H1 (cell line): ENCODE measurements around the gene IFIT5. TPM values are rescaled to one million over a fixed set of nuclear protein-coding genes. Genes with fewer than 3 reads are reported as not detected.

Source experiments
- CTCF ChIA-PET: fragments of 300-600 bp; sonication (Branson Sonifier 250); formaldehyde crosslinking; loops from one replicate; lab custom pipeline; 2021; ENCODE audit not compliant: partially characterized antibody; lab: Charles Lee
- POLR2A ChIA-PET: fragments of 300-600 bp; sonication (Branson Sonifier 250); formaldehyde crosslinking; loops from one replicate; lab custom pipeline; 2021; ENCODE audit warnings: inconsistent platforms; ENCODE audit not compliant: partially characterized antibody; lab: Charles Lee
- DNase-seq, 2 experiments: peaks; one replicate each; pipeline versions ENCODE4 v3.0.0 to v3.0.0-alpha.2; 2010 to 2022; ENCODE audit warnings: low spot score in 2 of 2, low read depth in 1 of 2, mixed read lengths in 1 of 2
- FAIRE-seq: peaks from 2 replicates; lab custom pipeline; 2011; peaks lifted over from hg19 to GRCh38; lab: Jason Lieb, UNC
- H2AFZ ChIP-seq: 2 replicates; pipeline ENCODE4 v1.8.1; 2012; ENCODE audit warnings: low read length, inconsistent platforms
- H2AK5ac ChIP-seq: 2 replicates; pipeline ENCODE4 v1.6.1; 2013; ENCODE audit warnings: low read depth, low read length
- H2BK120ac ChIP-seq: replicated peaks from 2 replicates; pipeline ENCODE3; 2013; ENCODE audit warnings: low read depth, low read length, inconsistent platforms
- H2BK12ac ChIP-seq: 2 replicates; pipeline ENCODE4 v1.6.1; 2013; ENCODE audit warnings: low read depth, low read length
- H2BK15ac ChIP-seq: 2 replicates; pipeline ENCODE4 v1.6.1; 2013; ENCODE audit warnings: low read length
- H2BK20ac ChIP-seq: 2 replicates; pipeline ENCODE4 v1.6.1; 2013; ENCODE audit warnings: low read length
- H2BK5ac ChIP-seq: 2 replicates; pipeline ENCODE4 v1.6.1; 2013; ENCODE audit warnings: low read depth, low read length
- H3K14ac ChIP-seq: 2 replicates; pipeline ENCODE4 v1.6.1; 2013; ENCODE audit warnings: inconsistent platforms; ENCODE audit not compliant: insufficient read length
- H3K18ac ChIP-seq: 2 replicates; pipeline ENCODE4 v1.6.1; 2013; ENCODE audit warnings: low read length; ENCODE audit errors: extremely low read depth
- H3K23ac ChIP-seq: 2 replicates; pipeline ENCODE4 v1.6.1; 2013; ENCODE audit warnings: inconsistent platforms; ENCODE audit not compliant: insufficient read length
- H3K23me2 ChIP-seq: 2 replicates; pipeline ENCODE4 v1.6.1; 2013; ENCODE audit warnings: low read depth, low read length
- H3K27ac ChIP-seq: 2 replicates; pipeline ENCODE4 v1.6.1; 2011; ENCODE audit warnings: low read depth, low read length, inconsistent platforms
- H3K27me3 ChIP-seq, 4 experiments: replicated peaks in 1 of 4; 1 replicate in 1 of 4; 2 replicates in 3 of 4; pipeline versions ENCODE4 v1.6.1 to v1.8.1; 2011 to 2013; ENCODE audit warnings: low read length in 3 of 4, mild to moderate bottlenecking in 3 of 4, inconsistent platforms in 2 of 4, mixed read lengths in 2 of 4, moderate library complexity in 1 of 4; ENCODE audit not compliant: control insufficient read depth in 3 of 4, insufficient read depth in 3 of 4; ENCODE audit errors: extremely low read depth in 1 of 4
- H3K36me3 ChIP-seq, 4 experiments: 2 replicates each; pipeline versions ENCODE4 v1.6.1 to v1.8.1; 2011 to 2013; ENCODE audit warnings: mild to moderate bottlenecking in 4 of 4, low read length in 3 of 4, moderate library complexity in 2 of 4, control low read depth in 1 of 4, inconsistent platforms in 1 of 4; ENCODE audit not compliant: insufficient read depth in 4 of 4, control insufficient read depth in 2 of 4
- H3K4ac ChIP-seq: replicated peaks from 2 replicates; pipeline ENCODE3; 2013; ENCODE audit warnings: low read length, low read depth, mixed read lengths, inconsistent platforms; ENCODE audit not compliant: insufficient read length
- H3K4me1 ChIP-seq, 4 experiments: replicated peaks in 1 of 4; 1 replicate in 1 of 4; 2 replicates in 3 of 4; pipeline versions ENCODE4 v1.6.1 to v1.8.1; 2011 to 2013; ENCODE audit warnings: low read length in 3 of 4, inconsistent platforms in 2 of 4, mixed read lengths in 1 of 4; ENCODE audit not compliant: insufficient read depth in 4 of 4, control insufficient read depth in 3 of 4
- H3K4me2 ChIP-seq, 2 experiments: 2 replicates each; pipeline versions ENCODE4 v1.6.1 to v1.8.1; 2011 to 2013; ENCODE audit warnings: low read depth in 2 of 2, low read length in 2 of 2, control low read depth in 1 of 2, inconsistent platforms in 1 of 2, mild to moderate bottlenecking in 1 of 2; ENCODE audit not compliant: insufficient read depth in 1 of 2
- H3K4me3 ChIP-seq, 4 experiments: fragments of 200-600, 300-600 bp in 1 of 4; sonication (generic), shearing (Covaris generic), sonication (Bioruptor Twin) in 1 of 4; 2 replicates each; pipeline versions ENCODE4 v1.5.1 to v1.8.1; 2011 to 2016; ENCODE audit warnings: low read length in 4 of 4, low read depth in 3 of 4, control low read depth in 2 of 4, inconsistent platforms in 2 of 4, mild to moderate bottlenecking in 2 of 4, mixed read lengths in 1 of 4, moderate library complexity in 1 of 4; ENCODE audit not compliant: insufficient read depth in 2 of 4; ENCODE audit errors: extremely low read depth in 1 of 4
- H3K56ac ChIP-seq: replicated peaks from 2 replicates; pipeline ENCODE3; 2013; ENCODE audit warnings: low read depth, mild to moderate bottlenecking, mixed read lengths, low read length, inconsistent platforms; ENCODE audit not compliant: insufficient read length
- H3K79me1 ChIP-seq: 2 replicates; pipeline ENCODE4 v1.6.1; 2013; ENCODE audit warnings: low read depth, low read length, control low read depth
- H3K79me2 ChIP-seq, 2 experiments: 2 replicates each; pipeline versions ENCODE4 v1.6.1 to v1.8.1; 2012 to 2013; ENCODE audit warnings: low read length in 2 of 2, mild to moderate bottlenecking in 2 of 2, inconsistent platforms in 1 of 2; ENCODE audit not compliant: insufficient read depth in 2 of 2, control insufficient read depth in 1 of 2
- H3K9ac ChIP-seq, 4 experiments: replicated peaks in 1 of 4; 1 replicate in 1 of 4; 2 replicates in 3 of 4; pipeline versions ENCODE4 v1.6.1 to v1.8.1; 2011 to 2013; ENCODE audit warnings: low read depth in 3 of 4, low read length in 3 of 4, control low read depth in 2 of 4, mild to moderate bottlenecking in 2 of 4, moderate library complexity in 2 of 4, inconsistent platforms in 1 of 4; ENCODE audit errors: extremely low read depth in 1 of 4
- H3K9me3 ChIP-seq, 2 experiments: 2 replicates each; pipeline versions ENCODE4 v1.6.1 to v1.8.1; 2012 to 2013; ENCODE audit warnings: mild to moderate bottlenecking in 2 of 2, moderate library complexity in 2 of 2, control low read depth in 1 of 2, inconsistent platforms in 1 of 2, low read depth in 1 of 2, low read length in 1 of 2, mixed read lengths in 1 of 2; ENCODE audit not compliant: insufficient read depth in 2 of 2
- H4K20me1 ChIP-seq, 2 experiments: replicated peaks in 1 of 2; 2 replicates each; pipeline versions ENCODE3 to v1.8.1; 2011 to 2013; ENCODE audit warnings: inconsistent platforms in 2 of 2, low read length in 2 of 2, mild to moderate bottlenecking in 1 of 2; ENCODE audit not compliant: insufficient read depth in 2 of 2, control insufficient read depth in 1 of 2
- H4K5ac ChIP-seq: 2 replicates; pipeline ENCODE4 v1.6.1; 2013; ENCODE audit warnings: low read length, low read depth, mixed read lengths, inconsistent platforms; ENCODE audit not compliant: insufficient read length
- H4K8ac ChIP-seq: 2 replicates; pipeline ENCODE4 v1.8.0; 2013; ENCODE audit warnings: mild to moderate bottlenecking, moderate library complexity, low read length, inconsistent platforms; ENCODE audit not compliant: insufficient read depth; ENCODE audit errors: extremely low read depth
- H4K91ac ChIP-seq: replicated peaks from 2 replicates; pipeline ENCODE3; 2013; ENCODE audit warnings: low read length, mixed read lengths, inconsistent platforms; ENCODE audit not compliant: insufficient read length
- EZH2 ChIP-seq: fragments of 200-600 bp; sonication (generic); IDR thresholded peaks from 2 replicates; pipeline ENCODE4 v1.7.1; 2012; ENCODE audit warnings: low read depth, mild to moderate bottlenecking, moderate library complexity, low read length, inconsistent platforms; ENCODE audit not compliant: severe bottlenecking
- NANOG ChIP-seq: IDR thresholded peaks from 2 replicates; pipeline ENCODE4 v1.6.1; 2011; ENCODE audit warnings: low read length, low read depth, mild to moderate bottlenecking, inconsistent platforms; ENCODE audit not compliant: insufficient read depth, poor library complexity, severe bottlenecking
- POLR2AphosphoS5 ChIP-seq: IDR thresholded peaks from 2 replicates; pipeline ENCODE4 v1.6.1; 2011; ENCODE audit warnings: low read depth, low read length
- RNF2 ChIP-seq: fragments of 200-900, 300-1000 bp; sonication (generic); IDR thresholded peaks from 2 replicates; pipeline ENCODE4 v1.7.1; 2016; ENCODE audit warnings: borderline replicate concordance, low read depth, mild to moderate bottlenecking, antibody characterized with exemption, low read length; ENCODE audit not compliant: poor library complexity, severe bottlenecking; ENCODE audit errors: missing control alignments
- SAP30 ChIP-seq: fragments of 300-600 bp; sonication (generic); IDR thresholded peaks from 2 replicates; pipeline ENCODE4 v1.7.1; 2012; ENCODE audit warnings: low read length, moderate library complexity, mild to moderate bottlenecking, inconsistent platforms; ENCODE audit not compliant: insufficient read depth, insufficient replicate concordance
- SIN3A ChIP-seq, 2 experiments: IDR thresholded peaks in 1 of 2; conservative IDR thresholded peaks in 1 of 2; 2 replicates each; pipeline ENCODE4 v1.6.1; 2011 to 2012; ENCODE audit warnings: low read length in 2 of 2, improper control_type of control experiment in 1 of 2, low read depth in 1 of 2, mild to moderate bottlenecking in 1 of 2
- SIX5 ChIP-seq: IDR thresholded peaks from 2 replicates; pipeline ENCODE4 v1.6.1; 2011; ENCODE audit warnings: mild to moderate bottlenecking, low read depth, low read length
- SUZ12 ChIP-seq: fragments of 200-600 bp; sonication (generic); IDR thresholded peaks from 2 replicates; pipeline ENCODE4 v1.6.1; 2012; ENCODE audit warnings: mild to moderate bottlenecking, inconsistent platforms, low read length, moderate library complexity, mixed read lengths
- TAF1 ChIP-seq: IDR thresholded peaks from 2 replicates; pipeline ENCODE4 v1.6.1; 2011; ENCODE audit warnings: mild to moderate bottlenecking, low read depth, low read length
- TAF7 ChIP-seq: optimal IDR thresholded peaks from 2 replicates; pipeline ENCODE3; 2011; ENCODE audit warnings: low read depth, mild to moderate bottlenecking, inconsistent platforms, low read length, moderate library complexity, borderline replicate concordance
- polyA plus RNA-seq, 7 experiments: library from polyadenylated mRNA; depleted of rRNA in 3 of 7; stranded (reverse) in 5 of 7; unstranded in 2 of 7; fragments of >200 nt in 5 of 7; fragments of 200-250 nt in 2 of 7; gene quantifications; 1 replicate in 5 of 7; 2 replicates in 1 of 7; 4 replicates in 1 of 7; pipeline versions ENCODE4 v1.2.1 to v1.2.3, GENCODE V29; 2011 to 2013; ENCODE audit warnings: missing spikeins in 2 of 7, mixed read lengths in 2 of 7
- total RNA-seq: library from RNA; stranded (reverse); fragmentation: NEBNext Ultra II Directional; extraction: Animal tissue kit (Norgen Biotek cat#: 25700); gene quantifications from 2 replicates; pipeline ENCODE4 v1.2.1, GENCODE V29; 2021

Gene IFIT5
- total and polyA plus RNA-seq, 2 of the 8 experiments (the other 6 are each of a cell fraction or from before 2014, with no cell fraction given): 0.94 to 2.6 TPM

DNA sequence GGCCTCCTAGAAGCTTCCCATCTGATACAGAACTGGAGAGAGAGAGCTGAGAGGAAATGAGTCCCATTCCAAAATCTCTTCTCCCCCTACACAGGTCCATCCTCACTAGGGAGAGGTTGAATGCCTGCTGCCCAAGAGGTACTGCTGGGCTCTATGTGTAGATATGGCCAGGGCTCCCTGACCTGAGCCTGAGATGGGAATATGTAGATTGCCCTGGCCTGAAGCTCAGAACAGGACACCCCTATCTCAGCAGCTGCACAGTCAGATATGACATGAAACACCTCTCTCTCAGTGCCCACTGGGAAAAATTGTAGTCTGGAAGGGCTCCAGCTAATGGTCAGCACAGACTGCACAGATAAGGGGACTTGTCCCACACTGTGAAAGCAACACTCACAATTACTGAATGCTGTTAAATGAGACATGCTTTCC, 39.6 kb upstream of the IFIT5 start:
- H4K8ac ChIP-seq: no peak overlapping the region
- H3K4me3 ChIP-seq: no peak overlapping the region
- no peaks in the 10 kb centered on the region for H3K9me3 ChIP-seq
- H2BK120ac ChIP-seq: no peak overlapping the region
- H3K27me3 ChIP-seq: no peaks in the 10 kb centered on the region
- H2BK12ac ChIP-seq: no peak overlapping the region
- no peak overlapping the region for H3K18ac ChIP-seq
- H3K4ac ChIP-seq: no peak overlapping the region
- no peak overlapping the region for H2BK5ac ChIP-seq
- H3K23ac ChIP-seq: no peak overlapping the region
- no peak overlapping the region for H3K14ac ChIP-seq
- no peak overlapping the region for H3K27ac ChIP-seq
- H4K5ac ChIP-seq: no peak overlapping the region
- H4K91ac ChIP-seq: no peak overlapping the region
- CTCF ChIA-PET: interaction anchor here (0.6 to 1.0 kb wide), 5 partner anchors 12 to 242 kb away, joined by 3 read pairs; no protein-coding TSS in a partner anchor
- H3K79me2 ChIP-seq: no peaks in the 10 kb centered on the region
- DNase-seq: no peak
- no peak overlapping the region for H2AK5ac ChIP-seq
- peaks cover 0 to 4% (median 0%) of the 10 kb centered on the region in 4 experiments; a peak in 2 of 7 replicates for H3K4me1 ChIP-seq
- no peak overlapping the region for H3K56ac ChIP-seq
- H3K4me2 ChIP-seq: no peak overlapping the region
- TF ChIP-seq EZH2 (no peak), TAF7 (no peak), SIX5 (no peak), NANOG (no peak), SUZ12 (no peak), POLR2AphosphoS5 (no peak), SAP30 (no peak), RNF2 (no peak), SIN3A (conservative IDR thresholded peaks at IDR 0.05 in 1 of 2, IDR thresholded peaks at IDR 0.05 in 1 of 2; ENCODE audit: low read depth in 1 of 2, low read length in 2 of 2) (no peak), TAF1 (no peak)
- no peaks in the 10 kb centered on the region for H3K79me1 ChIP-seq
- H3K36me3 ChIP-seq: no peaks in the 10 kb centered on the region
- H3K23me2 ChIP-seq: no peaks in the 10 kb centered on the region
- no peak for FAIRE-seq
- POLR2A ChIA-PET: no interaction called here
- no peak overlapping the region for H2BK15ac ChIP-seq
- no peak overlapping the region for H2BK20ac ChIP-seq
- no peaks in the 10 kb centered on the region for H4K20me1 ChIP-seq
- H2AFZ ChIP-seq: no peak overlapping the region
- no peak overlapping the region for H3K9ac ChIP-seq
